K562 (cell line): ENCODE results near the gene CITED2. TPM values are rescaled to one million over a fixed set of nuclear protein-coding genes. Genes with fewer than 3 reads are reported as not detected.

Source experiments
- FOXJ2 ChIP-seq: fragments of 200-800 bp; sonication (Bioruptor generic); IDR thresholded peaks from 2 replicates; pipeline ENCODE4 v1.6.1; 2016; ENCODE audit warnings: missing genetic modification characterization, missing compliant biosample characterization
- KAT7 ChIP-seq: sonication (generic); formaldehyde crosslinking; IDR thresholded peaks from 2 replicates; pipeline ENCODE4 v1.8.0; 2022; ENCODE audit warnings: missing genetic modification reagents, mild to moderate bottlenecking, borderline replicate concordance
- NR2C2 ChIP-seq, 2 experiments: fragments of 200-800 bp in 1 of 2; sonication (Bioruptor generic) in 1 of 2; sonication (generic) in 1 of 2; formaldehyde crosslinking in 1 of 2; IDR thresholded peaks; 2 replicates each; pipeline versions ENCODE4 v1.6.1 to v1.8.0; 2016 to 2022; ENCODE audit warnings: mild to moderate bottlenecking in 1 of 2, missing compliant biosample characterization in 1 of 2, missing genetic modification characterization in 1 of 2, missing genetic modification reagents in 1 of 2
- NR4A1 ChIP-seq, 2 experiments: fragments of 250-450 bp in 1 of 2; fragments of 450-650 bp in 1 of 2; sonication (Bioruptor Pico) in 1 of 2; IDR thresholded peaks; 2 replicates each; pipeline versions ENCODE4 v1.4.0 to v1.6.1; 2016 to 2020; ENCODE audit warnings: mild to moderate bottlenecking in 2 of 2, missing compliant biosample characterization in 1 of 2, missing genetic modification characterization in 1 of 2, moderate library complexity in 1 of 2
- PHF21A ChIP-seq: fragments of 450-650 bp; IDR thresholded peaks from 2 replicates; pipeline ENCODE4 v1.6.1; 2017; ENCODE audit warnings: low read depth, borderline replicate concordance
- SMAD3 ChIP-seq: fragments of 450-650 bp; formaldehyde crosslinking; conservative IDR thresholded peaks from 2 replicates; pipeline ENCODE4 v1.4.0; 2020; ENCODE audit warnings: mild to moderate bottlenecking
- TAL1 ChIP-seq: fragments of 450-650 bp; IDR thresholded peaks from 2 replicates; pipeline ENCODE4 v1.6.1; 2016; ENCODE audit warnings: mild to moderate bottlenecking
- TARDBP ChIP-seq: fragments of 450-650 bp; IDR thresholded peaks from 2 replicates; pipeline ENCODE4 v1.6.1; 2016
- TCF3 ChIP-seq: sonication (generic); formaldehyde crosslinking; IDR thresholded peaks from 2 replicates; pipeline ENCODE4 v1.4.0; 2020; ENCODE audit warnings: mild to moderate bottlenecking, missing genetic modification reagents
- TEAD4 ChIP-seq, 2 experiments: sonication (generic) in 1 of 2; formaldehyde crosslinking in 1 of 2; IDR thresholded peaks; 2 replicates each; pipeline versions ENCODE4 v1.6.1 to v1.8.0; 2012 to 2022; ENCODE audit warnings: borderline replicate concordance in 1 of 2, inconsistent platforms in 1 of 2, low read length in 1 of 2, mild to moderate bottlenecking in 1 of 2, missing genetic modification reagents in 1 of 2
- ZC3H4 ChIP-seq: sonication (generic); formaldehyde crosslinking; IDR thresholded peaks from 2 replicates; pipeline ENCODE4 v1.9.0; 2021; ENCODE audit warnings: missing genetic modification reagents, borderline replicate concordance
- polyA plus RNA-seq, 8 experiments: library from polyadenylated mRNA; depleted of rRNA in 4 of 8; stranded (reverse) in 5 of 8; unstranded in 3 of 8; fragments of >200 nt; fragmentation: Nextera tagmentation in 2 of 8; fragmentation: Illumina TruSeq in 1 of 8; extraction: Ambion mirVana in 2 of 8; extraction: Trizol in 1 of 8; gene quantifications; 2 replicates each; pipeline versions ENCODE4 v1.2.1 to v1.2.3, GENCODE V29; 2011 to 2014; ENCODE audit warnings: inconsistent platforms in 1 of 8, missing spikeins in 1 of 8
- total RNA-seq, 7 experiments: library from RNA; depleted of rRNA in 6 of 7; stranded (reverse); fragments of >200 nt in 6 of 7; fragmentation: Illumina TruSeq in 2 of 7; extraction: Trizol in 2 of 7; gene quantifications; 2 replicates each; pipeline versions ENCODE4 v1.2.1 to v1.2.3, GENCODE V29; 2011 to 2021; ENCODE audit warnings: low replicate concordance in 1 of 7
- TF ChIP-seq, protein P1 (sequence below): fragments of 250-450 bp; sonication (Bioruptor Pico); IDR thresholded peaks from 2 replicates; pipeline ENCODE4 v1.5.0; 2020; ENCODE audit warnings: mild to moderate bottlenecking, borderline replicate concordance
- TF ChIP-seq, protein P2 (sequence below): fragments of 250-450 bp; sonication (Bioruptor Pico); IDR thresholded peaks from 2 replicates; pipeline ENCODE4 v1.5.0; 2021; ENCODE audit warnings: mild to moderate bottlenecking, borderline replicate concordance
- TF ChIP-seq, protein P3 (sequence below): fragments of 450-650 bp; formaldehyde crosslinking; IDR thresholded peaks from 2 replicates; pipeline ENCODE4 v1.4.0; 2022; ENCODE audit warnings: mild to moderate bottlenecking, moderate library complexity
- TF ChIP-seq, protein P4 (sequence below), 2 experiments: fragments of 450-650 bp in 1 of 2; sonication (generic) in 1 of 2; formaldehyde crosslinking; conservative IDR thresholded peaks; 2 replicates each; pipeline versions ENCODE4 v1.4.0 to v1.8.1; 2020 to 2022; ENCODE audit warnings: mild to moderate bottlenecking in 1 of 2, missing genetic modification reagents in 1 of 2
- TF ChIP-seq, protein P5 (sequence below): fragments of 450-650 bp; IDR thresholded peaks from one replicate; pipeline ENCODE4 v1.6.1; 2018; ENCODE audit warnings: mild to moderate bottlenecking, moderate library complexity; ENCODE audit not compliant: partially characterized antibody

The CITED2 gene
- total and polyA plus RNA-seq, 9 of the 15 experiments (the other 6 are each of a cell fraction or from before 2014, with no cell fraction given), result 0.21 to 86.1 (median 17.5) TPM

DNA sequence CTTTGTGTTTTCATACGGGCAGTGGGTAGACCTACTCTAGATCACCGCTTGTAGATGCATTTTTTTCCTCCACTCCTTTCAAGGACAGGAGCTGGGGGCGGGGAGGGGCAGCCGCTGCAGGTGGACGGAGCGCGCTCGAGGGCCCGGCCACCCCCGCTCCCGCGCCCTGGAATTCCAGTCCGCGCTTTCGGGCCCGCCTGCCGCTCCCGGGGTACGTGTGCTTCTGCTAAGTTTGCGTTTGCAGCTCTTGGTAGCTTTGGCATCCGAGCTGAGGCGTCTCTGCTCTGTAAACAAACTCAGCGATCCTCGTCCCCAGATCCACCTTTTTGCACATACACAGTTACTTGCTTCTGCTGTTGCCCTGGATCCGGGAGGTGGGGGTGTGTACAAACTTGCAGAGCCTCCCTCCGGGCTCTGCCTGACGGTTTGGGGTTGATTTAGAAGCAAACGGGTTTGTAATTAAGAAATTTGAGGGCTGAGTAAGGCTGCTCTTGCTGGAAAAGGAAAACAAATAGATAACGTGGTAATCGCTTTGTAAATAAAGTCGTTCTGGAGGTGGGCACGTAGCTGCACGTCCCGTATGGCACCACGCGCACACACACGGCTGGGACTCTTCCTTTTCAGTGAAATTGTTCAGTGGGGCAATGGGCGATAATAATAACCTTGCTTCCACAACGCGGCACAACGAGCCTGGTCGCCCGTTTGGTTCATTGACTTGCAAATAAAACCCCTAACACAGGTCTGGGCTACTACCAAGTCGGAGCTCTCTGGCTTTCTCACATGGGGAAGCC, 973 bp upstream of the CITED2 start (continued):
- TF ChIP-seq, protein P1, sequence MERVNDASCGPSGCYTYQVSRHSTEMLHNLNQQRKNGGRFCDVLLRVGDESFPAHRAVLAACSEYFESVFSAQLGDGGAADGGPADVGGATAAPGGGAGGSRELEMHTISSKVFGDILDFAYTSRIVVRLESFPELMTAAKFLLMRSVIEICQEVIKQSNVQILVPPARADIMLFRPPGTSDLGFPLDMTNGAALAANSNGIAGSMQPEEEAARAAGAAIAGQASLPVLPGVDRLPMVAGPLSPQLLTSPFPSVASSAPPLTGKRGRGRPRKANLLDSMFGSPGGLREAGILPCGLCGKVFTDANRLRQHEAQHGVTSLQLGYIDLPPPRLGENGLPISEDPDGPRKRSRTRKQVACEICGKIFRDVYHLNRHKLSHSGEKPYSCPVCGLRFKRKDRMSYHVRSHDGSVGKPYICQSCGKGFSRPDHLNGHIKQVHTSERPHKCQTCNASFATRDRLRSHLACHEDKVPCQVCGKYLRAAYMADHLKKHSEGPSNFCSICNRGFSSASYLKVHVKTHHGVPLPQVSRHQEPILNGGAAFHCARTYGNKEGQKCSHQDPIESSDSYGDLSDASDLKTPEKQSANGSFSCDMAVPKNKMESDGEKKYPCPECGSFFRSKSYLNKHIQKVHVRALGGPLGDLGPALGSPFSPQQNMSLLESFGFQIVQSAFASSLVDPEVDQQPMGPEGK, result no peak
- TF ChIP-seq PHF21A (0 out of 2 replicates have a peak, but pooled peaks have one; percentile 67), TAL1 (no peak), NR2C2 (CRISPR knock-in tag; IDR thresholded peaks at IDR 0.05) (no peak), NR2C2 (tag; IDR thresholded peaks at IDR 0.05) (no peak), TCF3 (CRISPR knock-in tag) (peak; percentile 43; the same call in 1 of the 2 replicates), TEAD4 (IDR thresholded peaks at IDR 0.05; ENCODE audit: low read length) (peak; percentile 60; the same call in 1 of the 2 replicates), TEAD4 (CRISPR knock-in tag; IDR thresholded peaks at IDR 0.05; ENCODE audit: borderline replicate concordance) (peak; percentile 16; the same call in 1 of the 2 replicates), SMAD3 (CRISPR knock-in tag) (no peak), ZC3H4 (peak; percentile 97; the same call in 1 of the 2 replicates), NR4A1 (CRISPR knock-in tag; IDR thresholded peaks at IDR 0.05) (no peak), NR4A1 (tag; IDR thresholded peaks at IDR 0.05) (peak; percentile 10; the same call in 1 of the 2 replicates), KAT7 (CRISPR knock-in tag) (no peak), TARDBP (0 out of 2 replicates have a peak, but pooled peaks have one; percentile 24), FOXJ2 (tag) (peak; percentile 98)
- TF ChIP-seq, protein P2, sequence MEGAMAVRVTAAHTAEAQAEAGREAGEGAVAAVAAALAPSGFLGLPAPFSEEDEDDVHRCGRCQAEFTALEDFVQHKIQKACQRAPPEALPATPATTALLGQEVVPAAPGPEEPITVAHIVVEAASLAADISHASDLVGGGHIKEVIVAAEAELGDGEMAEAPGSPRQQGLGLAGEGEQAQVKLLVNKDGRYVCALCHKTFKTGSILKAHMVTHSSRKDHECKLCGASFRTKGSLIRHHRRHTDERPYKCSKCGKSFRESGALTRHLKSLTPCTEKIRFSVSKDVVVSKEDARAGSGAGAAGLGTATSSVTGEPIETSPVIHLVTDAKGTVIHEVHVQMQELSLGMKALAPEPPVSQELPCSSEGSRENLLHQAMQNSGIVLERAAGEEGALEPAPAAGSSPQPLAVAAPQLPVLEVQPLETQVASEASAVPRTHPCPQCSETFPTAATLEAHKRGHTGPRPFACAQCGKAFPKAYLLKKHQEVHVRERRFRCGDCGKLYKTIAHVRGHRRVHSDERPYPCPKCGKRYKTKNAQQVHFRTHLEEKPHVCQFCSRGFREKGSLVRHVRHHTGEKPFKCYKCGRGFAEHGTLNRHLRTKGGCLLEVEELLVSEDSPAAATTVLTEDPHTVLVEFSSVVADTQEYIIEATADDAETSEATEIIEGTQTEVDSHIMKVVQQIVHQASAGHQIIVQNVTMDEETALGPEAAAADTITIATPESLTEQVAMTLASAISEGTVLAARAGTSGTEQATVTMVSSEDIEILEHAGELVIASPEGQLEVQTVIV (CRISPR knock-in tag), result no peak
- TF ChIP-seq, protein P3, sequence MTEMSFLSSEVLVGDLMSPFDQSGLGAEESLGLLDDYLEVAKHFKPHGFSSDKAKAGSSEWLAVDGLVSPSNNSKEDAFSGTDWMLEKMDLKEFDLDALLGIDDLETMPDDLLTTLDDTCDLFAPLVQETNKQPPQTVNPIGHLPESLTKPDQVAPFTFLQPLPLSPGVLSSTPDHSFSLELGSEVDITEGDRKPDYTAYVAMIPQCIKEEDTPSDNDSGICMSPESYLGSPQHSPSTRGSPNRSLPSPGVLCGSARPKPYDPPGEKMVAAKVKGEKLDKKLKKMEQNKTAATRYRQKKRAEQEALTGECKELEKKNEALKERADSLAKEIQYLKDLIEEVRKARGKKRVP, result no peak
- TF ChIP-seq, protein P4, sequence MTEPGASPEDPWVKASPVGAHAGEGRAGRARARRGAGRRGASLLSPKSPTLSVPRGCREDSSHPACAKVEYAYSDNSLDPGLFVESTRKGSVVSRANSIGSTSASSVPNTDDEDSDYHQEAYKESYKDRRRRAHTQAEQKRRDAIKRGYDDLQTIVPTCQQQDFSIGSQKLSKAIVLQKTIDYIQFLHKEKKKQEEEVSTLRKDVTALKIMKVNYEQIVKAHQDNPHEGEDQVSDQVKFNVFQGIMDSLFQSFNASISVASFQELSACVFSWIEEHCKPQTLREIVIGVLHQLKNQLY (CRISPR knock-in tag; conservative IDR thresholded peaks at IDR 0.05), result no peak
- TF ChIP-seq, protein P5, sequence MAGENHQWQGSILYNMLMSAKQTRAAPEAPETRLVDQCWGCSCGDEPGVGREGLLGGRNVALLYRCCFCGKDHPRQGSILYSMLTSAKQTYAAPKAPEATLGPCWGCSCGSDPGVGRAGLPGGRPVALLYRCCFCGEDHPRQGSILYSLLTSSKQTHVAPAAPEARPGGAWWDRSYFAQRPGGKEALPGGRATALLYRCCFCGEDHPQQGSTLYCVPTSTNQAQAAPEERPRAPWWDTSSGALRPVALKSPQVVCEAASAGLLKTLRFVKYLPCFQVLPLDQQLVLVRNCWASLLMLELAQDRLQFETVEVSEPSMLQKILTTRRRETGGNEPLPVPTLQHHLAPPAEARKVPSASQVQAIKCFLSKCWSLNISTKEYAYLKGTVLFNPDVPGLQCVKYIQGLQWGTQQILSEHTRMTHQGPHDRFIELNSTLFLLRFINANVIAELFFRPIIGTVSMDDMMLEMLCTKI, result no peak
